Caco-2 (cell line): ENCODE data around the gene OOEP. TPM values are rescaled to one million over a fixed set of nuclear protein-coding genes. Genes with fewer than 3 reads are reported as not detected.
A peak's percentile ranks its signal among the peaks of the same experiment; 100 is the strongest.
"Not testable (repeated sequence)": the region's sequence is repeated elsewhere in the genome, so short reads cannot be mapped to it uniquely, and the experiment has no call there.

Source experiments
- BruUV-seq: library from RNA; stranded (reverse); fragments of 400-500 nt; replicated peaks from 2 replicates; lab custom pipeline; 2021; lab: Mats Ljungman, UMichigan
- CTCF ChIA-PET: fragments of 300-600 bp; sonication (Branson Sonifier 250); formaldehyde crosslinking; loops from one replicate; lab custom pipeline; 2022; ENCODE audit warnings: antibody characterized with exemption; lab: Charles Lee
- POLR2A ChIA-PET: fragments of 300-600 bp; sonication (Branson Sonifier 250); formaldehyde crosslinking; loops from one replicate; lab custom pipeline; 2022; ENCODE audit warnings: antibody characterized with exemption; lab: Charles Lee
- DNase-seq, 2 experiments: peaks; one replicate each; pipeline versions ENCODE4 v3.0.0 to v3.0.0-alpha.2; 2020 to 2022
- H3K27me3 ChIP-seq: replicated peaks from 2 replicates; pipeline ENCODE4 v1.6.0; 2011; ENCODE audit warnings: low read length; ENCODE audit not compliant: control insufficient read depth, insufficient read depth
- H3K36me3 ChIP-seq: 2 replicates; pipeline ENCODE4 v1.5.1; 2011; ENCODE audit warnings: low read length; ENCODE audit not compliant: control insufficient read depth, insufficient read depth
- H3K4me1 ChIP-seq: fragments of 250-450 bp; sonication (Bioruptor Pico); 2 replicates; pipeline ENCODE4 v1.5.1; 2020; ENCODE audit warnings: mild to moderate bottlenecking
- H3K4me3 ChIP-seq: 2 replicates; pipeline ENCODE4 v1.5.1; 2011; ENCODE audit warnings: low read depth, mild to moderate bottlenecking, control low read depth, low read length
- H3K9me3 ChIP-seq: fragments of 250-450 bp; sonication (Bioruptor Pico); 2 replicates; pipeline ENCODE4 v1.5.1; 2020; ENCODE audit warnings: mild to moderate bottlenecking, moderate library complexity
- H3K27ac Mint-ChIP-seq: one replicate; pipeline ENCODE4 v1.8.0; 2022; ENCODE audit warnings: mixed read lengths; ENCODE audit not compliant: unreplicated experiment
- H3K27me3 Mint-ChIP-seq: one replicate; pipeline ENCODE4 v1.8.0; 2022; ENCODE audit warnings: mixed read lengths; ENCODE audit not compliant: insufficient read depth, unreplicated experiment
- H3K36me3 Mint-ChIP-seq: one replicate; pipeline ENCODE4 v1.8.0; 2022; ENCODE audit warnings: mild to moderate bottlenecking, mixed read lengths; ENCODE audit not compliant: insufficient read depth, unreplicated experiment
- H3K4me1 Mint-ChIP-seq: one replicate; pipeline ENCODE4 v1.8.0; 2022; ENCODE audit warnings: low read depth, mixed read lengths; ENCODE audit not compliant: unreplicated experiment
- H3K4me3 Mint-ChIP-seq: one replicate; pipeline ENCODE4 v1.8.0; 2022; ENCODE audit warnings: mild to moderate bottlenecking, moderate library complexity, mixed read lengths; ENCODE audit not compliant: unreplicated experiment
- H3K9me3 Mint-ChIP-seq: one replicate; pipeline ENCODE4 v1.8.0; 2022; ENCODE audit warnings: mixed read lengths; ENCODE audit not compliant: unreplicated experiment
- CTCF ChIP-seq, 2 experiments: fragments of 200-600 bp in 1 of 2; IDR thresholded peaks; 1 replicate in 1 of 2; 2 replicates in 1 of 2; pipeline versions ENCODE4 v1.5.1 to v1.8.0; 2011 to 2022; ENCODE audit warnings: antibody characterized with exemption in 1 of 2, control low read depth in 1 of 2, inconsistent platforms in 1 of 2, low read depth in 1 of 2, low read length in 1 of 2, mild to moderate bottlenecking in 1 of 2, moderate library complexity in 1 of 2; ENCODE audit not compliant: insufficient read depth in 1 of 2, severe bottlenecking in 1 of 2, unreplicated experiment in 1 of 2
- intact Hi-C: fragments of 100-400 bp; cut with micrococcal nuclease; formaldehyde crosslinking; loops from one replicate; pipeline ENCODE4 v1.10.0; 2022; ENCODE audit not compliant: unreplicated experiment
- total RNA-seq: library from RNA; stranded (reverse); gene quantifications from 2 replicates; pipeline ENCODE4 v1.2.3, GENCODE V29; 2022

The OOEP gene
- total RNA-seq, 1 experiment from 2014 or later, result not detected

GRCh38 chr6:73388433-73388799, 18.7 kb upstream of the OOEP start:
- POLR2A ChIA-PET, result interaction anchor here (1.9 kb wide), 1 partner anchor 79 kb away, joined by 7 read pairs; no protein-coding TSS in a partner anchor
- peak overlapping the region; percentile 63 for H3K4me3 ChIP-seq
- Mint-ChIP-seq H3K9me3 (no peaks in the 10 kb centered on the region), H3K4me3 (peak overlapping the region; percentile 87), H3K27me3 (no peaks in the 10 kb centered on the region), H3K36me3 (no peaks in the 10 kb centered on the region), H3K4me1 (no peaks in the 10 kb centered on the region), H3K27ac (peak overlapping the region; percentile 90)
- H3K9me3 ChIP-seq, result no peaks in the 10 kb centered on the region
- no peak for TF ChIP-seq CTCF (IDR thresholded peaks at IDR 0.05; ENCODE audit: insufficient read depth in 1 of 2, low read depth in 1 of 2, low read length in 1 of 2, severe bottlenecking in 1 of 2, unreplicated experiment in 1 of 2)
- no peak for DNase-seq
- no TSS peak for BruUV-seq
- H3K27me3 ChIP-seq, result no peaks in the 10 kb centered on the region
- CTCF ChIA-PET, result interaction anchor here (1.0 to 1.6 kb wide), 7 partner anchors 11 to 103 kb away, joined by 5 to 19 read pairs (median 7); no protein-coding TSS in a partner anchor
- intact Hi-C loops, result loop anchor here (1.0 to 5.0 kb wide), 3 partner anchors 46 to 103 kb away; no protein-coding TSS in a partner anchor
- no peaks in the 10 kb centered on the region for H3K4me1 ChIP-seq
- no peaks in the 10 kb centered on the region for H3K36me3 ChIP-seq

GRCh38 chr6:73382462-73383113, 12.9 kb upstream of the OOEP start:
- no TSS peak for BruUV-seq
- H3K4me3 Mint-ChIP-seq, result no peak overlapping the region
- no peaks in the 10 kb centered on the region for H3K27me3 Mint-ChIP-seq
- H3K9me3 Mint-ChIP-seq, result no peaks in the 10 kb centered on the region
- intact Hi-C loops, result no loop called here
- H3K4me3 ChIP-seq, result no peak overlapping the region
- no peaks in the 10 kb centered on the region for H3K4me1 Mint-ChIP-seq
- CTCF ChIA-PET, result no interaction called here
- H3K9me3 ChIP-seq, result no peaks in the 10 kb centered on the region
- H3K36me3 Mint-ChIP-seq, result no peaks in the 10 kb centered on the region
- H3K4me1 ChIP-seq, result no peaks in the 10 kb centered on the region
- no peak for DNase-seq
- no peaks in the 10 kb centered on the region for H3K36me3 ChIP-seq
- no peak for TF ChIP-seq CTCF (IDR thresholded peaks at IDR 0.05; ENCODE audit: insufficient read depth in 1 of 2, low read depth in 1 of 2, low read length in 1 of 2, severe bottlenecking in 1 of 2, unreplicated experiment in 1 of 2)
- no peak overlapping the region for H3K27ac Mint-ChIP-seq
- no peaks in the 10 kb centered on the region for H3K27me3 ChIP-seq
- POLR2A ChIA-PET, result no interaction called here

DNA sequence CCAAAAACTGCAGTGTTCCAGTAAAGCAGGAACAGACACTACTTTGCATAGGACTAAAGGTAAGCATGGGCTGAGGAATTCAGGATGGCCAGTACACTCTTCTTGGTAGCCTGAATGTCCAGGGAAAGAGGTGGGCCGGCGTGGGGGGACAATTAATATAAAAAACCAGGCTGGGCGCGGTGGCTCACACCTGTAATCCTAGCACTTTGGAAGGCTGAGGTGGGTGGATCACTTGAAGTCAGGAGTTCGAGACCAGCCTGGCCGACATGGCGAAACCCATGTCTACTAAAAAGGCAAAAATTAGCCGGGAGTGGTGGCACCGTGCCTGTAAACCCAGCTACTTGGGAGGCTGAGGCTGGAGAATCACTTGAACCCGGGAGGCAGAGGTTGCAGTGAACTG, 11.8 kb upstream of the OOEP start:
- CTCF ChIA-PET, H3K9me3 Mint-ChIP-seq, H3K27me3 ChIP-seq, H3K36me3 Mint-ChIP-seq, H3K27me3 Mint-ChIP-seq, H3K4me3 Mint-ChIP-seq, H3K4me1 Mint-ChIP-seq, H3K4me3 ChIP-seq, DNase-seq, H3K9me3 ChIP-seq, POLR2A ChIA-PET, H3K27ac Mint-ChIP-seq, H3K4me1 ChIP-seq, H3K36me3 ChIP-seq, intact Hi-C loops, BruUV-seq: not testable (repeated sequence)
